Stimulated activated CD4-positive, alpha-beta T cell treated with anti-CD3 and anti-CD28 coated beads, Interleukin-15, amount 100 ng/mL, for 1 hour (primary cell): ENCODE data around the gene ZNF862.
"Not testable (repeated sequence)": the region's sequence is repeated elsewhere in the genome, so short reads cannot be mapped to it uniquely, and the experiment has no call there.

Experiments
- DNase-seq, 2 donors: peaks; one replicate each; pipeline ENCODE4 v3.0.0-alpha.2; 2020; ENCODE audit warnings: low read depth in 1 of 2, low spot score in 1 of 2

The ZNF862 gene

GRCh38 chr7:149824301-149824741, 13.9 kb upstream of the ZNF862 start:
- DNase-seq = no peak

DNA sequence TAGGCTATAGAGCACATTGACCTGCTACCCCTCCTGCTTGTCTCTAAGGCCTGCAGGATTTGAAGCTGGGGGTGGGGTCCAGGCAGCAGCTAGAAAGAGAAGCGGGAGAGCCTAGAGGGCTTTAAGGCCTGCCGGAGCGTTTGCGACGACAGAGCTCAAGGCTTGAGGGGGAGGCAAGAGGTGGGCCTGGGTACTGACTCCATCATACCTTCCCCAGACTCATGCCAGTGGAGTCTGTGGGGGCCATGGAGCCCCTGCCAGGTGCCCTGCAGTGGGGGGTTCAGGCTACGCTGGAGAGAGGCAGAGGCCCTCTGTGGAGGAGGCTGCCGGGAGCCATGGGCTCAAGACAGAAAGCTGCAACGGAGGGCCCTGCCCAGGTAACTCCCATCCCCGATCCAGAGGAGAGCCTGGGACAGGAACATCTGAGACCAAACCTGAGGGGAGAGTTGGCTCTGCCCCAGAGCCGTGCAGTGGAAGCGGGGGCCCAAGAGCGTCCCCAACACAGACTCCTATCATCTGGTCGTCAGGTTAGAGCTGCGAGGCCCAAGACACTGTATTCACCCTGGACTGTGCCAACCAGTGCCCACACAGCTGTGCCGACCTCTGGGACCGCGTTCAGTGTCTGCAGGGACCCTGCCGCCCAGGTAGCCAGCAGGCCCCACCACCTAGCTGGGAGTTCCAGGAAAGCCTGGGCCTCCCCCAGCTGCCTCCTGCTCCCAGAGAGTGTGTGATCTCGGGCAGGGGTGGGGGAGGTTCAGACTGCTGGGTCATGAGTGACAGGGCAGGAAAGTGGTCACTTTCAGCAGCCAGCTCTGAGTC, 13.2 kb upstream of the ZNF862 start:
- DNase-seq = no peak

- DNase-seq = no peak
Observed at GRCh38 chr7:149825567-149826343, 12.4 kb upstream of the ZNF862 start.

- no peak for DNase-seq
Observed at GRCh38 chr7:149826344-149827088, 11.7 kb upstream of the ZNF862 start.

DNA sequence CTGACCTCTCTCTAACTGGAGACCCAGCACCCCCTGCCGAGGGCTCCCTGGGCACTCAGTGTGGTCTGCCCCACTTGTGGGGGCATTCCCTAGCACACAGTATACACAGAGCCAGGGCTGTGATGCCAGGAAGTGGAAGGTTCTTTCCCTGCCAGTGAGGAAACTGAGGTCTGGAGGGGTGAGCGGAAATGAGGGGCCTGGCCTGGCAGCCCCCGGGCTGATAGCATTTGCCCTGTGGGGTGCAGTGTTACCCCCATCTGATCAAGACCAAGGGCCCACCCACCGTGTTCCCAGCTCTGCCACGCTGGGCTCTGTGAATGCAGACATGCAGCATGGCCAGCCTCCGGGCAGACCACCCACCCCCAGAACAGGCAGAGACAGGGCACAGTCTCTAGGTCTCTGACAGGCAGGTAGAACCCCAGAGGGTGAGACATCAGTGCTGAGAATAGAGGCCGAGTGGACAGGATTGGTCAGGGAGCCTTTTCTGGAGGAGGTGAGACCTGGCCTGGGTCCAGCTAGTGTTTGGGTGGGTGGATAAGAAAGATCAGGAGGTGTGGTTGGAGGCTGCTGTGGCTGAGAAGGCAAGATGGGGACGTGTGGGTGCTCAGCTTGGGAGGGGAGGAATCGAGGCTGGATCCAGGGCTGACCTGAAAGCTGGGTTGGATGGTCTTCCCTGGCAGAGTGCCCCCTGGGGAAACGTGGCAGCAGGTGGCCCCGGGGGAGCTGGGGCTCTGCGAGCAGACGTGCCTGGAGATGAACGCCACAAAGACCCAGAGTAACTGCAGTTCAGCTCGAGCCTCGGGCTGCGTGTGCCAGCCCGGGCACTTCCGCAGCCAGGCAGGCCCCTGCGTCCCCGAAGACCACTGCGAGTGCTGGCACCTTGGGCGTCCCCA, 10.8 kb upstream of the ZNF862 start:
- no peak for DNase-seq

DNA sequence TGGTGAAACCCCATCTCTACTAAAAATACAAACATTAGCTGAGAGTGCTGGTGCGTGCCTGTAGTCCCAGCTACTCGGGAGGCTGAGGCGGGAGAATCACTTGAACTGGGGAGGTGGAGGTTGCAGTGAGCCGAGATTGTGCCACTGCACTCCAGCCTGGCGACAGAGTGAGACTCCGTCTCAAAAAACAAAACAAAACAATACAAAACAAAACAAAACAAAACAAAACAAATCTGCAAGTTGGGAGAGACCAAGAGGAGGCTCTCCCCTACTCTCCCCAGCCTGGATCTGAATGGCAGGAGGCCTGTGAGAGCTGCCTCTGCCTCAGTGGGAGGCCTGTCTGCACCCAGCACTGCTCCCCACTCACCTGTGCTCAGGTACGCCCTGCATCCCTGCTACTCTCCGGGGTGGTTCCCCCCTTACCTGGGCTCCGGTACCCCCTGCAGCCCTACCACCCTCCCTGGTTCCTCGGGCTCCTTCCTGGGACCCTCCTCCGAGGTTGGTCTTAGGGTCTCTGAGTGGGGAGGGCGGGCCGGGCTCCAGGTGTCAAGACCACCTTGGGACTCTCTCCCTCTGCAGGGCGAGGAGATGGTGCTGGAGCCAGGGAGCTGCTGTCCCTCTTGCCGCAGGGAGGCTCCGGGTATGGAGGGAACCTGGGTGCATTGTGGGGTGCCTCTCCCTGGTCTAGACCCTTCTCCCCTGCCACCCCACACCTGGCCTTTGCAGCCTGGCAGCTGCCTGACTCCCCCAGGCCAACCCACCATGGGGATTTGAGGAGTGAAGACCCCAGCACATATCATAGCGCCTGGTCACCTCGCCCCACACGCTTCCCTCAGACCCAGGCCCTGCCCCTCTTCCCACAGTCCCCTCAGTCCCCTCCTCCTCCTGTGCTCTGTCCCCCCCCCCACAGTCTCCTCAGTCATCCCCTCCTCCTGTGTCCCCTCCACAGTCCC, 9.5 kb upstream of the ZNF862 start:
- no peak for DNase-seq

DNA sequence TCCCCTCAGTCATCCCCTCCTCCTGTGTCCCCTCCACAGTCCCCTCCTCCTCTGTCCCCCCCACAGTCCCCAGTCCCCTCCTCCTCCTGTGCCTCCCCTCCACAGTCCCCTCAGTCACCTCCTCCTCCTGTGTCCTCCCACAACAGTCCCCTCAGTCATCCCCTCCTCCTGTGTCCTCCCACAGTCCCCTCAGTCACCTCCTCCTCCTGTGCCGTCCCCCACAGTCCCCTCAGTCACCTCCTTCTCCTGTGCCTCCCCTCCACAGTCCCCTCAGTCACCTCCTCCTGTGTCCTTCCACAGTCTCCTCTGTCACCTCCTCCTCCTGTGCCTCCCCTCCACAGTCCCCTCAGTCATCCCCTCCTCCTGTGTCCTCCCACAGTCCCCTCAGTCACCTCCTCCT, 7.6 kb upstream of the ZNF862 start:
- not testable (repeated sequence) for DNase-seq

DNA sequence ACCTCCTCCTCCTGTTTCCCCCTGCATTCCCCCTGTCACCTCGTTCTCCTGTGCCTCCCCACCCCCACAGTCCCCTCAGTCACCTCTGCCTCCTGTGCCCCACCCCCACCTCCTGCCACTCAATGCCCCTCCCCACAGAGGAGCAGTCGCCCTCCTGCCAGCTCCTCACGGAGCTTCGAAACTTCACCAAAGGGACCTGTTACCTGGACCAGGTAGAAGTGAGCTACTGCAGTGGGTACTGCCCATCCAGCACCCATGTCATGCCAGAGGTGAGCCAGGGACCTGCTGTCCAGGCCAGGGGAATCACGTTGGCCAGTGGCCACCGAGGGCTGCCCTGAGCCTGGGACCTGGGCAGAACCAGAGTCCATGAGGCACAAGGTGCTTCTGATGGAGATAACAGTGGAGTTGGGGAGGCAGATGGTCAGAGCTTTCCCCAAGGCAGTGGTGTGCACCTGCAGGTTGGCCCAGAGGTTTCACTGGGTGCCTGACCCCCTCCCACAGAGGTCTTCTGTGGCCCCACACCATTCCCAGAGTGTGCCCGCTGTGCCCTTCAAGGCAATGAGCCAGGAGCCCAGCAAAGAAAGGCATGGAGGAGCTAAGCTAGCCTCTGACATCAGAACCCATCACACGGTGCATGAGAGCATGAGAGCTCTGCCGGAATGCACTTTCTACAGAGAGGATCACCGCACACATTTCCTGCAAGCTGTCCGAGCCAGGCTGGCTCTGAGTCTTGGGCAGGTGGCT, 7.0 kb upstream of the ZNF862 start:
- no peak for DNase-seq

DNA sequence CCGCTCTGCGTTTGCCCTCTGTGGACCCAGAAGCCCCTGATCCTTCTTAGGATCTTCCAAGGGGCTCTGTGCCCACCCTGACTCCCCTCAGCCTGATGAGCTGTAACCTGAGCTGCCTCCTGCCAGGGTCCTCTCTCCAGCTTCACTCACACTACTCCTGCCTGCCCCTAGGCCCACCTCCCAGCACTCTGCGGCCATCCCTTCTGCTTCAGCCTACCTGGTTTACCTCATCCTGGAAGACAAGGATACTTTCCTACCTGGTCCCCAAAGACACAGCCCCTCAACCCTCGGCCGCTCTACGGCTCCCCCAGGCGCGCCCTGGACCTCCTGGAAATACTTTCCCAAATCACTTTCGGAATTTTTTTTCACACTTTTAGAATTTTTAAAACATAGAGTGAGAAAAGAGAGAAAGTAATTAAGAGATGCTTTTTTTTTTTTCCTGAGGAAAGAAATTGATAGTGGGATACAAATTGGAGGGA, 6.4 kb upstream of the ZNF862 start:
- DNase-seq = no peak

DNA sequence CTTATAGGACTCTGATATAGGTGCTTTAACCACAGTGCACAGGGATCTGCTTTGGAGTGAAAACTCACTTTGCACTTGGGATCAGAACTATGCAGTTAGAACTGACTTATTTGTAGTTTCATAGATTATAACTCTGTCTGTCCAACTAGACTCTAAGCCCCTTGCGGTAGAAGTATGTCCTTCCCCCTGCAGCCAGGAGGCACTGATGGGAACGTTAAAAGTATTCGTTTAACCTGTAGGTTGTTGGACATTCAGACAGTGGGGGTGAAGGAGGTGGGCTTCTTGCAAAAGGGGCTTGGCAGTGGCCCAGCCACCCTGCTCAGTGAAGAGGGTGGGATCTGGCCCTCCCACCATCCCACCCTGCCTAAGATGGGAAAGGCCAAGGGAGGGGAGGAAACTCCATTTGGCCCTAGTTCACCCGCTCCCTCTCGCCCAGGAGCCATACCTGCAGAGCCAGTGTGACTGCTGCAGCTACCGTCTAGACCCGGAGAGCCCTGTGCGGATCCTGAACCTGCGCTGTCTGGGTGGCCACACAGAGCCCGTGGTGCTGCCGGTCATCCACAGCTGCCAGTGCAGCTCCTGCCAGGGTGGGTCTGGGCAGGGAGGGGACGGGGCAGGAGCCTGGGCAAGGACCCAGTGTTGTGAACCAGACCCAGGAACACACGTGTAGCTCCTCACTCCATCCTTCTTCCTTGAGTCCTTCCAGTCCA, 5.7 kb upstream of the ZNF862 start:
- no peak for DNase-seq

DNA sequence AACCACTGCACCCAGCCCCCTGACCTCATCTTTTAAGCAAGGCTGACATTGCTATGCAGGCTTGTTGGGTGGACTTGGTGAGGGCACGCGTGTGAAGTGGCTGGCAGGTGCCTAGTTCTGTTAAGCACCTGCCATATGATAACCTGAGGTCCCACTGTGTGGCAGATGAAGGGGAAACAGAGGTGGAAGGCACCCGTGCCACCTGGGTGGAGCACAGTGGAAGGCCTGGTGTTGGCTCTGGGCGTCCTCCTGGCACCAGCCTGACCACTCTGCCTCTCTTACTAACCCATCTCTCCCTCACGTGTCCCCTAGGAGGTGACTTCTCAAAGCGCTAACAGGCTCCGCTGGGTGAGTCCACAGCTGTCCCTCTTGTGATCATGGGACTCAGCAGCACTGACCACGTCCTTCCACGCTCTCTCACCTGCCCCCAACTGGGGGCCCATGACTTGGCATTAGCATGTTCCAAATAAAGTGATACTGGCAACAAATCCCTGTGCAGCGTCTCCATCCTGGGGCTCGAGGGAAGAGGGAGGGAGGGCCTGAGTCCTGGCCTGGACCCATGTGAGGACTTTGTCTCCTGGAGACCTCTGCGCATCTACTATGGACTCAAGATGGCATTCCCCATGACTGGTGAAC, 4.6 kb upstream of the ZNF862 start:
- DNase-seq = no peak

GRCh38 chr7:149834601-149835000, 3.6 kb upstream of the ZNF862 start:
- no peak for DNase-seq

DNA sequence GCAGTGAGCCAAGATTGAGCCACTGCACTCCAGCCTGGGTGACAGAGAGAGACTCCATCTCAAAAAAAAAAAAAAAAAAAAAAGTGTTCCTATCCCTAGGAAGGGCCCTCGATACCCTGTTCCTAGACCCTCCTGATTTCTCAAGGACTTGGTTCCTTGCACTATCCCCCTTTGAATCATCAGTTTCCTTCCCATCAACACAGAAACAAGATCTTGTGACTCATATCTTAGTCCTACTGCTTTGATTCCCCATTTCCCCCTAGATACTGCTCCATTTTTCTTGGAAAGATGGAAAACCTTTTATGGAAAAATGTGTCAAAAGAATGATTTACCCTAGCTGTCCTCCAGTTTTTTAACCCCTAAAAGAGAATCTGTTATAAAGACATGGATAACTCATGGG, 1.7 kb upstream of the ZNF862 start:
- DNase-seq = no peak

DNA sequence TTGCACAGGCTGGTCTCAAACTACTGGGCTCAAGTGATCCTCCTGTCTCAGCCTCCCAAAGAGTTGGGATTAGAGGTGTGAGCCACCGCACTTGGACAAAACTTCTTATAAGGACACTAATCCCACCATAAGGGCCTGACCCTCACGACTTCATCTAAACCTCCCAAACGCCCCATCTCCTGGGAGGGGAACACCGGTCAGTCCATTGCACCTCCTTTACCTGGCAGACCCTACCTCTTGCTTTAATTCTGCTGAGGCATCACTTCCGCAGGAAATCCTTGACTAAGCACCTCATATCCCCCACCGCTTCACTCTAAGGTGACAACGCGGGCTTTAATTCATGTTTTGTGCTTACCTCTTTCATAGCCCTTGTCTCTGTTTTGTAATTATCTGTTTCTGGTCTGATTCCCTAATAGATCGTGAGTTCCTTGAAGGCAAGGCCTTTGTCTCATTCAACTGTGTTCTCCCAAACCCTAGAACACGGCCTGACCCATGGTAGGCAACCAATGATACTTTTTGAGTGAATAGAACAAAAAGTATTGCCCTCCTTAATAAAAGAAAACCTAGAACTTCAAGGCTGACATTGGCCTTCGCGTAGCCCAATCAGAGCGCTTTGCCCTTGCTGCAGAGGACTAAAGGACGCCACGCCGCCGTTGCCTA, 481 bp upstream of the ZNF862 start:
- DNase-seq = no peak

DNA sequence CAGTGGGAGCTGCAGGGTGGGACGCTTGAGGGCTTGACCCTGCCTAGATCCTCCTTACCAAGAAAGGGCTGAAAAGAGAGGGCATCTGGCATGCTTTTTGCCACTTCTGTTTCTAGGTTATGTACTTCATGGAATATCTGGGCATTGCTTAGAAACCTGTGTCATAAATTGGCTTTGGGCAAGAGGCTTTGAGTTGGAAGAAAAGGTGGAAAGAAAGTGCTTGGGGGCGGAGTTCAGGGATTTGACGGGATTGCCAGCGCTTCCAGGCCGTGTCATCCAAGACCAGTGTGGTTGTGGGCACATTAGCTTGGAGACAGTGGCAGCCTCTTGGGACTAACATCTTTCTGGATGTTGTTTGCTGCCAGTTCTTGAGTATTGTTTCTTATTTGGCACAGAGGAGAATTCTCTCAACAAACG, 825 bp downstream of the ZNF862 start:
- DNase-seq = no peak

DNA sequence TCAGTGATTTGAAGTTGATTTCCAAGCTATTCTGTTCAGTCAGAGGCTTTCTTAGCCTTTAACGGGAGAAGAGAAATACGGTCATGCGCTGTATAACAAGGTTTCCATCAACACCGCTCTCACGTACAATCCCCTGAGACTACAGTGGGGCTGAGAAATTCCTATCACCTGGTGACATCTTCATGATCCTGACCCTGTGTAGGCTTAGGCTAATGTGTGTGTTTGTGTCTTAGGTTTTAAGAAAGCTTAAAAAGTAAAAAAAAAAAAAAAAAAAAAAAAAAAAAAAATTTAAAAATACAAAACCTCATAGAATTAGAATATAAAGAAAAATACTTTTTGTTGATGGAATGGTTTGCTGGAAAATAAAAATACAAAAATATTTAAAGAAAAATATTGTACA, 1.8 kb downstream of the ZNF862 start:
- no peak for DNase-seq

DNA sequence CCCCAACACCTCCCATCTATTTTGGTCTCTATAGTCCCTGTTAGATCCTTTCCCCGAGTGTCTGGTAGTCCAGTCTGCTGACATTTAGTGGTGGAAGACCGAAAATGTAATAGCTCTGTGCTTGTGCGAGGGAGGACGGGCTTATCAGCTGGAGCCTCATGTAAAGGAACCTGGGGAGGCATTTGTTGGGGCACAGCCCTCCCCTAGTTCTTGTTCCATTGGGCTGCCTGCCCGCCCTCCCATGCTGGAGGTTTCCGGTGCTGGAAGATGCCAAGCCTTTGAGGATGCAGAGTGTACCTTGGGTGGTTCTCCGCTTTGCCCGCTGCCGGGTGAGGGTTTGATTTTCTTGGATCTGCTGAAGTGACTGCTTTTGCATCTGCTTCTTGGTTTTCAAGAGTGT, 5.4 kb downstream of the ZNF862 start:
- no peak for DNase-seq
